DOHH2 (cell line): Measurements from ENCODE around the gene PDE11A.

Experiments
- EZH2phosphoT487 ChIP-seq: fragments of 200-600 bp; sonication (generic); IDR thresholded peaks from 2 replicates; pipeline ENCODE4 v1.6.1; 2017; ENCODE audit warnings: borderline replicate concordance, mild to moderate bottlenecking, antibody characterized with exemption, low read length, moderate library complexity, mixed read lengths
- TF ChIP-seq, protein P1 (sequence below): fragments of 200-600 bp; sonication (generic); IDR thresholded peaks from one replicate; pipeline ENCODE4 v1.5.1; 2014; ENCODE audit warnings: antibody characterized with exemption, mild to moderate bottlenecking, low read depth, low read length; ENCODE audit not compliant: poor library complexity, severe bottlenecking

DNA sequence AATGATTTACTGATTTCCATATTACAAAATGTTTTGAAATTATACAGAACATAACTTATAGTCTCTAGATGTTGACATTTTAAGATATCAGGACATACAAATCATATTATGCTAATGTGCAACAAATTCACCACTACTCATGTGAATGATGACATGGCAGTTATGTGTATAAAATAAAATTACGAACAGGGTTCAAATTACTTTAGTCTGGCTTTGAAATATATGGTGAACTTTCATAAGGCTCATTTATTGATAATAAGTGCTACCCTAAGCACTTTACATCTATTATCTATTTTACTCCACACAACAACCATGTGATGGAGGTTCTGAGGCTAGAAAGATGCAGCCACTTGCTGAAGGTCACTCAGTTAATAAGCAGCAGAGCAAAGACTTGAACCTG, 62.8 kb downstream of the PDE11A start:
- TF ChIP-seq, protein P1, sequence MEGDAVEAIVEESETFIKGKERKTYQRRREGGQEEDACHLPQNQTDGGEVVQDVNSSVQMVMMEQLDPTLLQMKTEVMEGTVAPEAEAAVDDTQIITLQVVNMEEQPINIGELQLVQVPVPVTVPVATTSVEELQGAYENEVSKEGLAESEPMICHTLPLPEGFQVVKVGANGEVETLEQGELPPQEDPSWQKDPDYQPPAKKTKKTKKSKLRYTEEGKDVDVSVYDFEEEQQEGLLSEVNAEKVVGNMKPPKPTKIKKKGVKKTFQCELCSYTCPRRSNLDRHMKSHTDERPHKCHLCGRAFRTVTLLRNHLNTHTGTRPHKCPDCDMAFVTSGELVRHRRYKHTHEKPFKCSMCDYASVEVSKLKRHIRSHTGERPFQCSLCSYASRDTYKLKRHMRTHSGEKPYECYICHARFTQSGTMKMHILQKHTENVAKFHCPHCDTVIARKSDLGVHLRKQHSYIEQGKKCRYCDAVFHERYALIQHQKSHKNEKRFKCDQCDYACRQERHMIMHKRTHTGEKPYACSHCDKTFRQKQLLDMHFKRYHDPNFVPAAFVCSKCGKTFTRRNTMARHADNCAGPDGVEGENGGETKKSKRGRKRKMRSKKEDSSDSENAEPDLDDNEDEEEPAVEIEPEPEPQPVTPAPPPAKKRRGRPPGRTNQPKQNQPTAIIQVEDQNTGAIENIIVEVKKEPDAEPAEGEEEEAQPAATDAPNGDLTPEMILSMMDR: no peak
- no peak for TF ChIP-seq EZH2phosphoT487
